Parathyroid adenoma (tissue), 2 donors: ENCODE results near the gene TRIM45.
"Not testable (repeated sequence)": the region's sequence is repeated elsewhere in the genome, so short reads cannot be mapped to it uniquely, and the experiment has no call there.

Experiments
- H2AFZ ChIP-seq: fragments of 300-600 bp; sonication (generic); one replicate; pipeline ENCODE4 v1.7.0; 2017; ENCODE audit warnings: antibody characterized with exemption, mild to moderate bottlenecking
- H3K27ac ChIP-seq: fragments of 300-600 bp; sonication (generic); one replicate; pipeline ENCODE4 v1.7.0; 2017
- H3K27me3 ChIP-seq: fragments of 300-600 bp; sonication (generic); one replicate; pipeline ENCODE4 v1.7.0; 2017; ENCODE audit warnings: low read length; ENCODE audit not compliant: control insufficient read depth, insufficient read depth
- H3K36me3 ChIP-seq: fragments of 300-600 bp; sonication (generic); one replicate; pipeline ENCODE4 v1.7.0; 2017; ENCODE audit warnings: low read length; ENCODE audit not compliant: control insufficient read depth, insufficient read depth
- H3K4me1 ChIP-seq: fragments of 300-600 bp; sonication (generic); one replicate; pipeline ENCODE4 v1.7.0; 2017; ENCODE audit warnings: control low read depth
- H3K4me2 ChIP-seq: fragments of 300-600 bp; sonication (generic); one replicate; pipeline ENCODE4 v1.7.0; 2017; ENCODE audit warnings: low read length
- H3K4me3 ChIP-seq: fragments of 300-600 bp; sonication (generic); one replicate; pipeline ENCODE4 v1.7.0; 2017; ENCODE audit warnings: low read depth, low read length
- H3K79me2 ChIP-seq: fragments of 300-600 bp; sonication (generic); one replicate; pipeline ENCODE4 v1.7.0; 2017; ENCODE audit warnings: control low read depth
- H3K9ac ChIP-seq: fragments of 300-600 bp; sonication (generic); one replicate; pipeline ENCODE4 v1.7.0; 2017; ENCODE audit warnings: mild to moderate bottlenecking
- H3K9me3 ChIP-seq: fragments of 300-600 bp; sonication (generic); one replicate; pipeline ENCODE4 v1.7.0; 2017; ENCODE audit warnings: low read length; ENCODE audit not compliant: control insufficient read depth
- CTCF ChIP-seq: fragments of 300-600 bp; sonication (generic); IDR thresholded peaks from one replicate; pipeline ENCODE4 v1.7.0; 2017; ENCODE audit warnings: antibody characterized with exemption, mild to moderate bottlenecking
- donor health status: primary hyperparathyroidism.

The TRIM45 gene

GRCh38 chr1:117107364-117107763, 14.2 kb downstream of the TRIM45 start:
- Histone ChIP-seq H2AFZ (no peak overlapping the region), H3K79me2 (no peaks in the 10 kb centered on the region), H3K36me3 (no peaks in the 10 kb centered on the region), H3K4me1 (no peaks in the 10 kb centered on the region), H3K9me3 (no peaks in the 10 kb centered on the region), H3K4me2 (no peak overlapping the region), H3K27me3 (no peaks in the 10 kb centered on the region), H3K27ac (no peak overlapping the region), H3K4me3 (no peak overlapping the region), H3K9ac (no peak overlapping the region)
- TF ChIP-seq CTCF, result no peak

GRCh38 chr1:117106478-117106877, 15.1 kb downstream of the TRIM45 start:
- Histone ChIP-seq H3K4me3 (no peak overlapping the region), H3K9me3 (no peaks in the 10 kb centered on the region), H3K4me2 (no peak overlapping the region), H3K27ac (no peak overlapping the region), H3K36me3 (no peaks in the 10 kb centered on the region), H2AFZ (no peak overlapping the region), H3K27me3 (no peaks in the 10 kb centered on the region), H3K9ac (no peak overlapping the region), H3K79me2 (no peaks in the 10 kb centered on the region), H3K4me1 (no peaks in the 10 kb centered on the region)
- TF ChIP-seq CTCF, result no peak

- Histone ChIP-seq H3K4me3 (no peak overlapping the region), H3K4me1 (no peaks in the 10 kb centered on the region), H3K27ac (no peak overlapping the region), H3K79me2 (no peaks in the 10 kb centered on the region), H3K9me3 (no peaks in the 10 kb centered on the region), H2AFZ (no peak overlapping the region), H3K27me3 (no peaks in the 10 kb centered on the region), H3K36me3 (no peaks in the 10 kb centered on the region), H3K9ac (no peak overlapping the region), H3K4me2 (no peak overlapping the region)
- no peak for TF ChIP-seq CTCF
Observed at GRCh38 chr1:117105722-117106121, 15.8 kb downstream of the TRIM45 start.

- Histone ChIP-seq H3K36me3 (no peaks in the 10 kb centered on the region), H3K9ac (no peak overlapping the region), H3K4me2 (no peak overlapping the region), H3K4me1 (no peaks in the 10 kb centered on the region), H3K4me3 (no peak overlapping the region), H3K27me3 (no peaks in the 10 kb centered on the region), H3K27ac (no peak overlapping the region), H3K9me3 (no peaks in the 10 kb centered on the region), H3K79me2 (no peaks in the 10 kb centered on the region), H2AFZ (no peak overlapping the region)
- TF ChIP-seq CTCF, result no peak
Observed at GRCh38 chr1:117104986-117105385, 16.6 kb downstream of the TRIM45 start.

GRCh38 chr1:117101858-117102257, 19.7 kb downstream of the TRIM45 start:
- not testable (repeated sequence) for H3K79me2 ChIP-seq, H3K4me1 ChIP-seq, H3K36me3 ChIP-seq, H3K27ac ChIP-seq, H2AFZ ChIP-seq, H3K27me3 ChIP-seq, H3K9me3 ChIP-seq, H3K4me2 ChIP-seq, H3K9ac ChIP-seq, H3K4me3 ChIP-seq
